Calu3 (cell line): ENCODE results near the gene MMRN2. TPM values are rescaled to one million over a fixed set of nuclear protein-coding genes. Genes with fewer than 3 reads are reported as not detected.

Experiments used
- BruUV-seq: library from RNA; stranded (reverse); fragments of 400-500 nt; replicated peaks from 2 replicates; lab custom pipeline; 2021; lab: Mats Ljungman, UMichigan
- CTCF ChIA-PET: fragments of 300-600 bp; sonication (Branson Sonifier 250); formaldehyde crosslinking; loops from one replicate; lab custom pipeline; 2022; ENCODE audit warnings: antibody characterized with exemption; lab: Charles Lee
- DNase-seq: peaks from one replicate; pipeline ENCODE4 v3.0.0; 2022
- H3K27ac Mint-ChIP-seq: one replicate; pipeline ENCODE4 v1.8.0; 2022; ENCODE audit warnings: mixed read lengths; ENCODE audit not compliant: unreplicated experiment
- H3K27me3 Mint-ChIP-seq: one replicate; pipeline ENCODE4 v1.8.0; 2022; ENCODE audit warnings: mixed read lengths; ENCODE audit not compliant: unreplicated experiment
- H3K36me3 Mint-ChIP-seq: one replicate; pipeline ENCODE4 v1.8.0; 2022; ENCODE audit warnings: mild to moderate bottlenecking, moderate library complexity, mixed read lengths; ENCODE audit not compliant: insufficient read depth, unreplicated experiment
- H3K4me1 Mint-ChIP-seq: one replicate; pipeline ENCODE4 v1.8.0; 2022; ENCODE audit warnings: mild to moderate bottlenecking, low read depth, mixed read lengths; ENCODE audit not compliant: unreplicated experiment
- H3K4me3 Mint-ChIP-seq: one replicate; pipeline ENCODE4 v1.8.0; 2022; ENCODE audit warnings: mild to moderate bottlenecking, low read depth, moderate library complexity, mixed read lengths; ENCODE audit not compliant: unreplicated experiment
- H3K9me3 Mint-ChIP-seq: one replicate; pipeline ENCODE4 v1.8.0; 2022; ENCODE audit warnings: low read depth, mixed read lengths; ENCODE audit not compliant: unreplicated experiment
- CTCF ChIP-seq: fragments of 200-600 bp; IDR thresholded peaks from one replicate; pipeline ENCODE4 v1.8.0; 2022; ENCODE audit warnings: antibody characterized with exemption; ENCODE audit not compliant: unreplicated experiment
- intact Hi-C: fragments of 100-400 bp; cut with micrococcal nuclease; formaldehyde crosslinking; loops from one replicate; pipeline ENCODE4 v1.10.0; 2022; ENCODE audit not compliant: unreplicated experiment
- total RNA-seq: library from RNA; stranded (reverse); gene quantifications from 2 replicates; pipeline ENCODE4 v1.2.3, GENCODE V29; 2022

Gene MMRN2
- total RNA-seq, 1 experiment from 2014 or later: not detected

DNA sequence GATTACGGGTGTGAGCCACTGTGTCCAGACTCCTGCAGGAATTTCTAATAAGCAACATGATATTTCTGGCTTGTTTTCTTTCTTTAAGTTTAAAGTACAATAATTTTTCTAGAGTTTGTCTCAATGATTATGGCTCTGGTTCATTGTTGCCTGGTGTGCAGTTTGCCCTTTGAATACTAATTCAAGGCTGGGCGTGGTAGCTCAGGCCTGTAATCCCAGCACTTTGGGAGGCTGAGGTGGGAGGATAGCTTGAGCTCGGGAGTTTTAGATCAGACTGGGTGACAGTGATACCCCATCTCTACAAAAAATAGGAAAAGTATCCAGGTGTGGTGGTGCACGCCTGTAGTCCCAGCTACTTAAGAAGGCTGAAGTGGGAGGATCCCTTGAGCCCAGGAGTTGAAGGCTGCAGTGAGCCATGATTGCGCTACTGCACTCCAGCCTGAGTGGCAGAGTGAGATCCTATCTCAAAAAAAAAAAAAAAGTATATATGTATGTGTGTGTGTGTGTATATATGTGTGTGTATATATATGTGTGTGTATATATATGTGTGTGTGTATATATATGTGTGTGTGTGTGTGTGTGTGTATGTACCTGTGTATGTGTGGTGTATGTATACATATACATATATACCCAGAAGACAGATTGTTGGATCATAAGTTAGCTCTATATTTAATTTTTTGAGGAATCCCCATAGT, 19.1 kb upstream of the MMRN2 start:
- Mint-ChIP-seq H3K4me1 (peaks cover 42% of the 10 kb centered on the region), H3K27ac (no peak overlapping the region), H3K9me3 (no peaks in the 10 kb centered on the region), H3K27me3 (no peaks in the 10 kb centered on the region), H3K4me3 (no peak overlapping the region), H3K36me3 (peaks cover 6% of the 10 kb centered on the region)
- CTCF ChIA-PET: no interaction called here
- no peak for DNase-seq
- no peak for TF ChIP-seq CTCF
- BruUV-seq: no TSS peak
- intact Hi-C loops: no loop called here

- DNase-seq: no peak
- Mint-ChIP-seq H3K36me3 (peaks cover 9% of the 10 kb centered on the region), H3K4me3 (peak overlapping the region; percentile 22), H3K27ac (peak overlapping the region; percentile 18), H3K4me1 (peaks cover 44% of the 10 kb centered on the region), H3K9me3 (no peaks in the 10 kb centered on the region), H3K27me3 (no peaks in the 10 kb centered on the region)
- CTCF ChIA-PET: interaction anchor here (0.8 kb wide), 1 partner anchor 8 kb away, joined by 3 read pairs; no protein-coding TSS in a partner anchor
- no peak for TF ChIP-seq CTCF
- intact Hi-C loops: loop anchor here (5.0 kb wide), 1 partner anchor 118 kb away; the partner anchor contains the start of gene GLUD1
- no TSS peak for BruUV-seq
These were observed 17.1 kb upstream of the MMRN2 start for GRCh38 chr10:86974484-86974883.

- no peaks in the 10 kb centered on the region for H3K9me3 Mint-ChIP-seq
- intact Hi-C loops: loop anchor here (5.0 kb wide), 1 partner anchor 120 kb away; the partner anchor contains the start of gene GLUD1
- TF ChIP-seq CTCF: no peak
These were observed 15.4 kb upstream of the MMRN2 start for GRCh38 chr10:86972613-86973380.

DNA sequence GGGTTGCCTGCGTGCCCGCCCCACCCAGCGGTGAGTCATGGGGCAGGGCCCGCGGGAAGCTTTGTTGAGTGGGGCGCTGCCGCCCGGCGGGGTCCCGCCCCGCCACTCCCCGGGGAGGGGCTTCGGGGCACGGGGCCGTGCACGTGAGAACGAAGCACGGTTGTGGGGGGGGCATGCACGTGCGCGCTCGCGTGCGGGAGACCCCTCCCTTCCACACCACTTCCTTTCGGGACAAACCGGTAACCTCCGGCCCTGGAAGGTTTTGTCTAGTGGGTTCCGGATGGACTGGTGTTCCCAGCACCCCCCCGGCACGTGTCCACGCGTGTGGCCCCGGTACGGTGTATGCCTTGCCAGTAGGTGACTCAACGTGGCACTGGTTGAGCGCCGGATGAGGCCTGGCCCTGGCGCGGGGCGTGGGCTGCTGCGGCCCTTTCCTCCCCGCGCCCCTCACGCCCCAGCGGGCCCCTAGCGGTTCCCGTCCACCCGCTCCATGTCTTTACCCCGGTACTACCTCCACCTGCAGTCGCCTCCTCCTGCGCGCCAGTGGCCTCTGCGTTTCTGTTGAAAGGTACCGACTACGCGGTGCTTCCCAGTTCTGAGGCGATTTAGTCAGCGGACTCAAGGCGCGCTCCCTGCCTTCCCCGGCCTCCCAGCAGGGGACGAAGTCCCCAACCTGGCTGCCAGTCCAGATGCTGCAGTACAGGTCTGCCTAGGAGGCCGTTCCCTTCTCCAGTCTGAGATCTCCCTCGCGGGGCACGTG, 14.0 kb upstream of the MMRN2 start:
- H3K4me3 Mint-ChIP-seq: peak overlapping the region; percentile 74
- peak; percentile 75 for DNase-seq
- H3K4me1 Mint-ChIP-seq: peaks cover 27% of the 10 kb centered on the region
- TF ChIP-seq CTCF: no peak
- intact Hi-C loops: loop anchor here (5.0 kb wide), 1 partner anchor 121 kb away; the partner anchor contains the start of gene GLUD1
- BruUV-seq: no TSS peak
- peak overlapping the region; percentile 71 for H3K27ac Mint-ChIP-seq
- no peaks in the 10 kb centered on the region for H3K27me3 Mint-ChIP-seq
- CTCF ChIA-PET: interaction anchor here (1.0 kb wide), 1 partner anchor 17 kb away, joined by 5 read pairs; no protein-coding TSS in a partner anchor
- H3K9me3 Mint-ChIP-seq: no peaks in the 10 kb centered on the region
- H3K36me3 Mint-ChIP-seq: peaks cover 9% of the 10 kb centered on the region

More at GRCh38 chr10:86972613-86973380, 15.4 kb upstream of the MMRN2 start:
- H3K36me3 Mint-ChIP-seq: peaks cover 9% of the 10 kb centered on the region
- H3K27ac Mint-ChIP-seq: no peak overlapping the region
- no peak overlapping the region for H3K4me3 Mint-ChIP-seq
- H3K27me3 Mint-ChIP-seq: no peaks in the 10 kb centered on the region
- H3K4me1 Mint-ChIP-seq: peaks cover 33% of the 10 kb centered on the region
- no peak for DNase-seq
- no TSS peak for BruUV-seq
- CTCF ChIA-PET: no interaction called here
